ENCODE data around the gene TMPRSS4.

DNA sequence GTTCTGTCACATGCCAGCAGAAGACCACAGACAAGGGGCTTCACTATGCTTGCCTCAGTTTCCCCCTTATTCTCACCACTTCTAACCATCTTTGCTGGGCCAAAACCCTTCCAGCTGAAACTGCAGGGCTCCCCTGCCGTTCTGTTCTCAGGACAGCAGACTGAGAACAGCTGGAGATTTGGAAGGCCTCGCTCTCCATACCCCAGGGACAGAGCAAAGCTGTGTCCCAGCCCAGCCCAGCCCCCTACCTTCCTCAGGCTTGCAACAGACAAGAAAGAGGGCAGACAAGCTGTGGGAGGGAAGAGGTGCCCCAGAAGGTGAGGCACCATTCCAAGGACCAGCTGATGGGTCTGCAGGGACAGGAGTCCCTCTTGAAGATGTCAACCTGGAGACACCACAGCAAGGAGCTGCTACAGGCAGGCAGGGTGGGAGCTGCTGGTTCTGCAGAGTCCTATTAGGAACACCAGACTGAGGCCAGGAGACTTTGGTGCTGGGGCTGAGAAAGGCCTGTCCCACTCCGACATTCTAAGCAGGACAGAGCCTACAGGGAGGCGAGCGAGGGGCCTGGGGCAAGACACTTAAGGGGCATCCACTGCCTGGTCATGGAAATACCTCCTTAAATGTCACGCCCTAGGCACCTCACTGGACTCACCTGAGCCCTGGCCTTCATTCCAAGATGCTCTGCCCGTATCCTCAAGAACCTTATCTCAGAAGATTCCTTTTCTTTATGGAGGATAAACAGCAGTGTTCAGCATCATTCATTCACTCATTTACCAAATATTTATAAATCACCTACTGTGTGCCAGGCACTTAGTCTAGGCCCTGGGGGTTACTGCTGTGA lies 92.6 kb downstream of the TMPRSS4 start:
- no peak for TF ChIP-seq SIN3A (IDR thresholded peaks at IDR 0.05; ENCODE audit: borderline replicate concordance, insufficient read depth, low read depth, low read length)
- TF ChIP-seq, protein P1, sequence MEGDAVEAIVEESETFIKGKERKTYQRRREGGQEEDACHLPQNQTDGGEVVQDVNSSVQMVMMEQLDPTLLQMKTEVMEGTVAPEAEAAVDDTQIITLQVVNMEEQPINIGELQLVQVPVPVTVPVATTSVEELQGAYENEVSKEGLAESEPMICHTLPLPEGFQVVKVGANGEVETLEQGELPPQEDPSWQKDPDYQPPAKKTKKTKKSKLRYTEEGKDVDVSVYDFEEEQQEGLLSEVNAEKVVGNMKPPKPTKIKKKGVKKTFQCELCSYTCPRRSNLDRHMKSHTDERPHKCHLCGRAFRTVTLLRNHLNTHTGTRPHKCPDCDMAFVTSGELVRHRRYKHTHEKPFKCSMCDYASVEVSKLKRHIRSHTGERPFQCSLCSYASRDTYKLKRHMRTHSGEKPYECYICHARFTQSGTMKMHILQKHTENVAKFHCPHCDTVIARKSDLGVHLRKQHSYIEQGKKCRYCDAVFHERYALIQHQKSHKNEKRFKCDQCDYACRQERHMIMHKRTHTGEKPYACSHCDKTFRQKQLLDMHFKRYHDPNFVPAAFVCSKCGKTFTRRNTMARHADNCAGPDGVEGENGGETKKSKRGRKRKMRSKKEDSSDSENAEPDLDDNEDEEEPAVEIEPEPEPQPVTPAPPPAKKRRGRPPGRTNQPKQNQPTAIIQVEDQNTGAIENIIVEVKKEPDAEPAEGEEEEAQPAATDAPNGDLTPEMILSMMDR (IDR thresholded peaks at IDR 0.05) = no peak
- no peak for TF ChIP-seq POLR2AphosphoS5 (IDR thresholded peaks at IDR 0.05; ENCODE audit: low read depth, low read length)
- TF ChIP-seq, protein P2, sequence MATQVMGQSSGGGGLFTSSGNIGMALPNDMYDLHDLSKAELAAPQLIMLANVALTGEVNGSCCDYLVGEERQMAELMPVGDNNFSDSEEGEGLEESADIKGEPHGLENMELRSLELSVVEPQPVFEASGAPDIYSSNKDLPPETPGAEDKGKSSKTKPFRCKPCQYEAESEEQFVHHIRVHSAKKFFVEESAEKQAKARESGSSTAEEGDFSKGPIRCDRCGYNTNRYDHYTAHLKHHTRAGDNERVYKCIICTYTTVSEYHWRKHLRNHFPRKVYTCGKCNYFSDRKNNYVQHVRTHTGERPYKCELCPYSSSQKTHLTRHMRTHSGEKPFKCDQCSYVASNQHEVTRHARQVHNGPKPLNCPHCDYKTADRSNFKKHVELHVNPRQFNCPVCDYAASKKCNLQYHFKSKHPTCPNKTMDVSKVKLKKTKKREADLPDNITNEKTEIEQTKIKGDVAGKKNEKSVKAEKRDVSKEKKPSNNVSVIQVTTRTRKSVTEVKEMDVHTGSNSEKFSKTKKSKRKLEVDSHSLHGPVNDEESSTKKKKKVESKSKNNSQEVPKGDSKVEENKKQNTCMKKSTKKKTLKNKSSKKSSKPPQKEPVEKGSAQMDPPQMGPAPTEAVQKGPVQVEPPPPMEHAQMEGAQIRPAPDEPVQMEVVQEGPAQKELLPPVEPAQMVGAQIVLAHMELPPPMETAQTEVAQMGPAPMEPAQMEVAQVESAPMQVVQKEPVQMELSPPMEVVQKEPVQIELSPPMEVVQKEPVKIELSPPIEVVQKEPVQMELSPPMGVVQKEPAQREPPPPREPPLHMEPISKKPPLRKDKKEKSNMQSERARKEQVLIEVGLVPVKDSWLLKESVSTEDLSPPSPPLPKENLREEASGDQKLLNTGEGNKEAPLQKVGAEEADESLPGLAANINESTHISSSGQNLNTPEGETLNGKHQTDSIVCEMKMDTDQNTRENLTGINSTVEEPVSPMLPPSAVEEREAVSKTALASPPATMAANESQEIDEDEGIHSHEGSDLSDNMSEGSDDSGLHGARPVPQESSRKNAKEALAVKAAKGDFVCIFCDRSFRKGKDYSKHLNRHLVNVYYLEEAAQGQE (IDR thresholded peaks at IDR 0.05; ENCODE audit: insufficient read depth in 1 of 2, low read depth in 2 of 2, low read length in 1 of 2) = no peak
- no peak for TF ChIP-seq TCF7L2 (IDR thresholded peaks at IDR 0.05; ENCODE audit: low read depth, low read length)

Data from Panc1 (cell line).